GM18858 (cell line): Measurements from ENCODE around the gene TAS1R3.
A peak's percentile ranks its signal among the peaks of the same experiment; 100 is the strongest.

Experiments
- ATAC-seq: cut with Tn5 transposase; IDR thresholded peaks from one replicate; pipeline ENCODE4 v1.9.1; 2021; ENCODE audit not compliant: unreplicated experiment

Gene TAS1R3

DNA sequence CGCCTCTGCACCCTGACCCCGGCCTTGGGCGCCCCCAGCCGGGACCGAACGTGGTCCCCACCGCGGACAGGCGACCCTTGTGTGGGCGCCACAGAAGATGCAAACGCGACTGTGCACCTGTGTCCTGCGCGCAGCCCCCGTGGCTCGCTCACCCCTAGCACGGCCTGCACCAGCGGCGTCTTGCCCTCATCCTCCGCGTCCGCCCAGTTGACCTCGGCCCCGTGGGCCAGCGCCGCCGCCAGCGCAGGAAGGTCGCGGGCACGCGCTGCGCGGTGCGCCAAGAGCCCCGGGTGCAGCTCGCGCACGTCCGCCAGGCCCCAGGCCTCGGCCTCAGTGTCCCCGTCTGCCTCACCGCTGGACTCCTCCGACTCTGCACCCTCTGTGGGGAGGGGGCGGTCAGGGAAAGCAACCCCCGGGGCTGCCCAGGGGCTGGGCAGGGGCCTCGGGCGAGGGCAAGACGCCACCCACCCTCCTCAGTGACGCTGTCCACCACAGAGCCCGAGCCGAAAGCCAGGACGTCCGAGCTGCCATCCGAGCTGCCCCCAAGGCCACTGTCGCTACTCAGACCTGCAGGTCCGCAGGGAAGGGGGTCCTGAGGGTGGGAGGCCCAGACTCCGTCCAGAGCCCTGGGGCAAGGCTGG lies 36.7 kb upstream of the TAS1R3 start:
- ATAC-seq, result no peak

DNA sequence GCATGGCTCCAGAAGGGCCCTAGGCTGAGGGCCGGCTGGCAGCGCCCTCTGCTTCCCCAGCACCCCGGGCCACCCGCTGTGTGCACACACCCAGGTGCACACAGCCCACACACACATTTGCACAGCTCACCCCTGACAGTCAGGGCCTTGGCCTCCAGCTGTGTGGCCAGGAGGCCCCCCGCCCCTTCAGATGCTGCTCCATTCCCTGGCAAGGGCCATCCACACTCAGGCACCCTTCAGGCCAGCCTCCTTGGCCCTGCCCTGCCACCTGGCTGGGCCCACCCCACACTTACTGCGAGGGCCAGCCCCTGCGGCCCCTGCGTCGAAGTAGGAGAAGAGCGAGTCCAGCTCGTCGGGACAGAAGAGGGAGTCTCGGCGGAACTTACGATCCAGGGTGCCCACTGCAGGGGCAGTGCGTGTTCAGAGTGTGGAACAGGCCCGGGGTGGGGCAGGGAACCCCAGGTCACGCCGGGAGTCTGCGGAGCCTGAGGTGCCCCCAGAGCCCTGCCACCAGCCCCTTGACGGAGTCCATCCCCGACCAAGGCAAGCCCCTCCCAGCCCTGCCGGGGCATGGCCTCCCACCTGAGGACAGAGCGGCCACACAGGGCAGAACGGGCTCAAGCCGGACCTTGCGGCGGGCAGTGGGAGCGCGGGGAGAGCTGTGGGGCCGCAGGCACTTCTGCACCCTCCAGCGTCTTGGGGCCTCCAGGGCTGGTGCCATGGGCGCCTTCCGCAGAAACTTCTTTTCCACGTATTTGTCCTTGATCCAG lies 35.7 kb upstream of the TAS1R3 start:
- no peak for ATAC-seq

DNA sequence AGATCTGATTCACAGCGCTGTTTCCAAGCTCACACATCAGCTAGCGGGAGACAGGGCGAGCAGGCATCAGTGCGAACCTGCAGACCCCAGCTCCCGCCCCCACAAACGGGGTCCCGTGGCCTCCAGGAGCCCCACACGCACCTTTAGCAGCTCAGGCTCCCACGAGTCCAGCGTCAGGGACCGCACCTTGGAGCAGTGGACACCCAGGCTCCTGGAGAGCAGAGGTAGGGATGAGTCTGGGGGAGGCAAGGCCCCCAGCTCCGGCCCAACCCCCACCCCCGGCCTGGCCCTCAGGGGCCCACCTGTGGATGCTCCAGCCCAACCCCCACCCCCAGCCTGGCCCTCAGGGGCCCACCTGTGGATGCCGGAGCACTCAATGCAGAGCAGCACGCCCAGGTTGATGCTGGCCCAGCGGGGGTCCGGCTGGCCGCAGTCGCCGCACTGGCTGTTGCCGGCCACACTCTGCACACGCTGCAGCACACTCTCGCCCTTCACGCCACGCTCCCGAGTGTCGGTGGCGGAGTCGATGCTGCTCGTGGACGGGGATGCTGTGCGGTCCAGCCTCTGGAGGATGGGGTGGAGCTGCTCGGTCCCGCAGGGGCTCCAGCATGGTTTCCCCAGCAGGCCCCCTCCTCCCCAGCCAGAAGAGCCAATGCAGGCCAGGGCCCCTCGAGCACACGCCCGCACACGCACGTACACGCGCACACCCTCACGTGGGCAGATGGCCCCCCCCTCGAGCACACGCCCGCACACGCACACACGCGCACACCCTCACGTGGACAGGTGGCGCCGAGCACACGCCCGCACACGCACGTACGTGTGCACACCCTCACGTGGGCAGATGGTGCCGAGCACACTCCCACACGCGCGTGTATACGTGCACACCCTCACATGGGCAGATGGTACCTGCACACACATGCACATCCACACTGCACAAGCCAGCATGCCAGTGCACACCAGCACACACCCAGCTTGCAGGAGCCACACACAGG lies 34.7 kb upstream of the TAS1R3 start:
- no peak for ATAC-seq

DNA sequence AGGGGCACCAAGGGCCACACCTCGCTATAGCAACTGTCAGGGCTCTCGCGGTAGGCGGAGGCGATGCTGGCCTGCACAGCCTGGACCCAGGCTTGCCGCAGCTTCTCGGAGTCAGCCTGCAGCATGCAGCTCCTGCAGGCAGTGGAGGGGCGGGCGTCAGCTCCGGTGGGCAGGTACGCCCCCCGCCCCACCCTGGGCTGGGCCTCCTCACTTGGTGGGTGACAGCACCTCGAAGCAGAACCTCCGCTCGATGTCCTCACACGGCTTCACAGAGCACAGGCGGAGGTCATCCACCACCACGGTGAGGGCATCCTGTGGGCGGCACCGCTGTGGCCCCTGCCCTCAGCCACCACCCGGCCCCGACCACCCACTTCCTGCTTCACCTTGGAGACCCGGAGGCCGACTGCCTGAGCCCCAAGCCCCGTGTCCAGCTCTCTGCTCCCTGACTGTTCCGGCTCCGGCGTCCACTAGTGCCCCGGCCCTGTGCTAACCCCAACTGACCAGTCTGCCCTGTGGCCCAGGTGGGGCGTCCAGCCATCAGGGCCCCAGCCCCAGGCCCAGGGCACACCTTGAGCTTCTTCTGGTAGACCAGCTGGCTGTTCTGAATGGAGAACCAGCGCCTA lies 33.2 kb upstream of the TAS1R3 start:
- ATAC-seq, result no peak

DNA sequence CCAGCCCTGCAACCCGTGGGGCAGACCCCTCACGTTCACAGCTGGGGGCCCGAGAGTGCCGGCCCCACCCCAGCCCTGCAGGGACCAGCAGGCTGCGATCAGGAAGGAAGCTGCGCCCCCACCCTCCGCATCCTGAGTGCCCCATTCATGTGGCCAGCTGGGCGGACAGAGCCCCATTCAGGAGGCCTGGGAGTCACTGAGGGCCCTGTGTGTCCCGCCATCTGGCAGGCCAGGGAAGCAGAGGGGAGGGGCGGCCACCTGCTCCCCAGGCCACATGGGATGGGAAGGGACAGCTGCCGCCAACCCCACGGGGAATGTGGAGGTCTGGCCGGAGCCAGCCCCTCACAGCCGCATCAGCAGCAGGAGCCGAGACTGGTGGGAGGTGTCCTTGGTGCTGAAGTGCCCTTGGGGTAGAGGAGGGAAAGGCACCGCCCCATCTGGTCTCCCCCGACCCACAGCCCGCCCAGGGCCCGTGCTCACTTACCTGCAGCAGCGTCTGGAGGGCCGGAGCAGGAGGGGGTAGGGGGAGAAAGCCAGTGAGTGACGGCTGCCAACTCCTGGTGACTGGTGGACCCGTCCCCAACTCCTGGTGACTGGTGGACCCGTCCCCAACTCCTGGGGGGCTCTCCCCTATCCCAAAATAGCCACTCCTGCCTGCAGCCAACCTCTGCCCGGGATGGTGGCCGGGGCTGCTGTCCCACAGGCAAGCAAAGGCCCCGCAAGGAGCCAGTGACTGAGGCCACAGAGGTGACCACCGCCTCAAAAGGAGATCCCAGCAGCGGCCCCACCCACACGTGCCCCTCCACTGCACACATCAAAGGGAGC lies 32.0 kb upstream of the TAS1R3 start:
- no peak for ATAC-seq

DNA sequence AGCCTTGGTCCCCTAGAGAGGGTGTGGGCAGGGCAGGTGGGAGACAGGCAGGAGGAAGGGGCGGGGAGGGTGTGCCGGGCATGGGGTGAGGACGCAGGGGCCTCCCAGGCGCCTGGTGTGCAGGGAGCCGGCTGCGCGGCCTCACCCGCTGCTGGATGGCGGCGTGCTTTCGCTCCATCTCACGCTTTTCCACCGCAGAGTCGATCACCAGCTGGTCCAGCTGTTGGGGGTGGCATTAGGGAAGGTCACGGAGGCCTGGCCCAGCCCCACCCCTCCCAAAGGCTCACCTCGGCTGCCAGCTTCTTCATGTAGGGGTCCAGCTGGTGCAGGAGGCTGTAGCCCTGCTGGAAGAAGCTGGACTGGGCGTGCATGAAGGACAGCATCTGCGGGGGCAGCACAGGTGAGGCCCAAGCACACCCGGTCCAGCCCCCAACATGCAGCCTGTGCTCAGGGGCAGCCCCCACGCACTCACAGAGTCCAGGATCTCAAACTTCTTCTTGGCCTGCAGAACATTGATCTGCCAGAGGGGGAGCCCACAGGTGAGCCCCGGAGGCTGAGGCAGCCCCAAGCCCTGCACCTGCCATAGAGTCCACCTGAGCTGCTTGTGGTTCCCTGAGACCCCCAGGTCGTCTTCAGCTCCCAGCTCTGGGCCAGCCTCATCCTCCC lies 31.3 kb upstream of the TAS1R3 start:
- ATAC-seq, result no peak

DNA sequence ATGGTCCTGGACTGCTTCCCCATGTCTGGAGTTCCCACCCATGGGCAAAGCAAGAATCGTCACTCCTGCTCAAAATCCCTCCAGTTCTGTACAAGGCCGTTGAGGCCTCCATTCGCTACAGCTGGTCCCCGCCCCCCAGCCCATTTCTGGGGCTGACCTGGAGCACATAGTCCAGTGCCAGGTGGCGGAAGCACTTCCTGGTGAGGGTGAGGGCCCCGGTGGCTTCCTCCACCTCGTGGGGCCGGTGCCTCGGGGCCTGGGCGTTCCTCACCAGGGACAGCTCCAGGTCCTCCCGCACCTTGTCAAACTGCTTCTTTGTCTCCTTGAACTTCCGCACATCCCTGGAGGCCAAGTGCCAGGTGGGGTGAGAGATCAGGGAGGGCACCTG lies 30.7 kb upstream of the TAS1R3 start:
- no peak for ATAC-seq

DNA sequence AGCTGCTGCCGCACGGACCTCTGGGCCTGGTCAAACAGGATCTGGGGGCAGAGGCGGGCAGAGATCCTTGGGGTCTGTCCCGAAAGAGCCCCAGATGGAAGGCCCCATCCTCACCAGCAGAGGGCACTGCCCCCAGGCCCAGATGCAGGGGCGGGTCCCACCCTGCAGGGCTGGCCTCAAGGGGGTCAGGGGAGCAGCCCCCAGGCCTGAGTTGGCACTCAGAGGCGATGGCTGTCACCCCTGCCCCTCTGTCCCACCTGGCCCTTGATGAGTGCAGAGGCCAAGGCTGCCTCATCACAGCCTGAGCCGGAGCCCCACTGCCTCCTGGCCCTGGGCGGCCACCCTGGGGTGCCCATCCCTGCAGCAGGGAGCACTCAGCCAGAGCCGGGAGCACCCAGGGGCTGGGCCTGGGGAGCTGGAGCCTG lies 29.1 kb upstream of the TAS1R3 start:
- no peak for ATAC-seq

DNA sequence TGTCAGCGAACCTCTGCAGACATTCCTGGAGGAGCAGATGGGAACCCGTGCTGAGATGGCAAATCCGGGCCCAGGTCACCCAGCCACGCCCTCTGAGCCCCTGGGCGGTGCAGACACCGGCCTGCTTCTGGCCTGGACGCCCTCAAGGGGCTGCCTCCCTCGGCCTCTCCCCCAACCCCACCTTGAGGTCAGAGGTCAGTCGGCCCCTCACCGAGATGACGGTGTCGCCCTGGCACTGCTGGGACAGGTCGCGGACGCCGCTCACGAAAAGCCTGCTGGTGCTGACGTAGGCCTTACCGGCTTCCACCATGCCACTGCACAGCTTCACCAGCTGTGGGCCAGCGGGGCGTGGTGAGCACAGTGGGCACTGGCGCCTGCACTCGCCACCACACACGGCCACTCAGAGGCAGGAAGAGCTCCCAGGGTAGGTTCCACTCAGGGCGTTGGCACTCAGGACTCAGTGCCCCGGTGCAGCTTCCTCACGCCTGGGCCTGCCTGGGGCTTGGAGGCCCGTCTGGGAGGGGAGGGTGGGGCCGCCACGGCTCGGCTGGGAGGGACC lies 28.1 kb upstream of the TAS1R3 start:
- no peak for ATAC-seq

DNA sequence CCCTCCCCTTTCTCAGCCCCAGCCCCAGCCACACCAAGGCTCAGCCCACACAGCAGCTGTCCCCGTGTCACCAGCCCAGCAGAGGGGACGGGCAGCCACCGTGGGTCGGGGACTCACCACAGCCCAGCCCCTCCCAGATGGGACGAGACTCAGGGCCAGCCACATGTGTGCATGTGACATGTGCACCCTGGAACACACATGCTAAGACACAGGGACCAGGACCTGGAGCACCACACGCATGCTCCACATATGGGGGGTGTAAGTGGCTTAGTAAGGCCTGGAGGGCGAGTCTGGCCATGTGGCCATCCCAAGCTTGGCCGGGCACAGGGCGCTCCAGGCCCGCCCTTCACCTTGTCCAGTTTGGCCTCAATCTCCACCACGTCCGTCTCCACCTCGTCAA lies 27.3 kb upstream of the TAS1R3 start:
- ATAC-seq, result no peak

DNA sequence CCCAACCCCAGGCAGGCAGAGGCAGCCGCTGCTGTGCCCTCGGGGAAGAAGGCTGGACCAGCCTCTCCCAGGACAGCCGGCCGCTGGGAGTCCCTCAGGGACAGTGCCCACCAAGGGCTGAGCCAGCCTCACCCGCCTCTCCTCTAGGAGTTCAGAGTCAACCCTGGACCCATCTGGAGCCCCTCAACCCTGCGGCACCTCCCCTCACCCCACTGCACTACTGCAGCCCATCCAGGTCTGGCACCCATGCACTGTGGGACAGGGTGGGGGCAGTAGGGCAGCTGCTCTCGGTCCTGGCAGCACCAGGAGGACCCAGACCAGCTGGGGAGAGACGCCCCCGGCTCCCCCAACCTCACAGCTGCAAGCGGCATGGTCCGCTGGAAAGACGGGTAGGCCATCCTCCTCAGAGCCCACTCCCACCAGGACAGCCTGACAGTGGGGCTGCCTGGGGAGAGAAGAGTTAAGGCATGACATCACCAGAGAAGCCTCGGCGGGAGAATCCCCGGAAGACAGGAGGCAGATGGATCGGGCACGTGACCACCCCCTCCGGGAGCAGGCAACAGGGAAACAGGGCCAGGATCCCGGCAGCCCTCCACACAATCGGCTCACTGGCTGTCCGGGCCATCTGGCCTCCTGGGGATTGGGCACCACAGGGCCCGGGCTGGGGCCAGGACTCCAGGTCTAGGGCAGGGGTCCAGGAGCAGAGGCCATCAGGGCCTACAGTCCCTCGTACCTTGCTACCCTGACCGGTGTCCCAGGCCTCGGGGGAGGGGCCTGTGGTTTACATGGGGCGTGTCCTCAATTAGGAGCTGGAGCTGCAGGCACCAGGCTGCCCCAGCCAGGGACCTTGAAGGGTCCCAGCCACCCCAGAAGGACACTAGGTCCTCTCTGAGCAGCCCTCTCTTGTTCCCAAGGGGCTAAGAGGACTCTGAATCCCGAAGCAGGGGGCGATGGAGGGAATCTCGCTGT lies 26.5 kb upstream of the TAS1R3 start:
- ATAC-seq, result no peak

DNA sequence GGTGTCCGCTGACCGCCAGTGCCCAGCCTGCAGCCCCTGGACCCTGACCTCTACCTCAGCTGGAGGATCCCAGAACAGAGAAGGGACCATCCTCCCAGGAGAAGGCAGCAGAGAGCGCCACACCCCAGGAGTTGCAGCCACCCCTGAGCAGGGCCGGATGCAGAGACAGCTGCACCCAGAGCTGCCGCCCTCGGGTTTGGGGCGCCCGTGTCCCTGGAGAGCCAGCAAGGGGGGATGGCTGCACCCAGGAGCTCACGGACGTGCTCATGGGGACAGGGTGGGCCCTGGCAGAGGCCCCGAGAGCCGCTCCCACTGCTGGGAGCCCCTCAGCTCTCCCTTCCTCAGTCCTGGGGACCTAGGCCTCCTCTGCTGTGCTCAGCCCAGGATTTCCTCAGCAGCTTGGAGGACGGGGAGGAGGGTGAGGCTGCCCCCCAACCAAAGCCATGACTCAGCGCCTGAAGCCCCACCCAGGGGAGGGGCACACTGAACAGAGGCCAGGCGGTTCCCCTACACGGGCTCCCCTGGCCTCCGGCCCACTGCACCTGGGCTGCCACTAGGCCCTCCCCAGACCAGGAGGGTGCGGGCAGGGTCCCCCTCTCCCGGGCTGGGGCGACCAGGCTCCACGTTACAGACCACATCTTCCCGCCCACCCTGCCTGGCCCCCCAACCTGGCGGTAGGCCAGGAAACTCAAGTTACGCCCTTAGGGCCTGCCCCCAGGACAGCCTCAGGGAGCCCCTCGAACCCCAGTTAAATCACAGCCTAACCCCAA lies 25.6 kb upstream of the TAS1R3 start:
- ATAC-seq, result no peak

DNA sequence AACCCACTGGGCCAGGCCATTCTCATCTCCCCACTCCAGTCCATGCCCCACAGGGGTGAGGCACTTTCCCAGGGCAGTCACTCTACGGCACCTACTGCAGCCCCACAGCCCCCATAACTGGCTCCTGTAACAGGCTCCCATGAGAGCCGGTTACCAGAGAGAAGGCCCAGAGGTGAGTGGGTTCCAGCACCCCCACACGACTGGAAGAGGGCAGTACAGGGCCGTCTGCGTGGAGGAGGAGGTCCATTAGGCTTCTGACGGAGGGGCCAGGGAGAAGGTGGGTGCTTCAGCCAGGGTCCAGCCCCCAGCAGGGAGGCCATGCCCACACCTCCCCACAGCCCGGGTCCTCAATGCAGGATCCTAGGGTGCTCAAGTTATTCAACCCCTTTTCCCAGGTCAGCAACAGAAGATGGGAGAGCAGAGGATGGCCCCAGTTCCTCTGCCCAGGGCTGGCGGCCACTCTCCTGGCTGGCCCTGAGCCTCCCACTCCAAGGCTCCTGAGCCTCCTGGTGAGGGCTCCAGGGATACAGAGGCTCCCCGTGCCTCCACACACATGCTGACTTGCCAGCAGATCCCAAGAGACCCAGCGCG lies 24.9 kb upstream of the TAS1R3 start:
- ATAC-seq, result no peak

DNA sequence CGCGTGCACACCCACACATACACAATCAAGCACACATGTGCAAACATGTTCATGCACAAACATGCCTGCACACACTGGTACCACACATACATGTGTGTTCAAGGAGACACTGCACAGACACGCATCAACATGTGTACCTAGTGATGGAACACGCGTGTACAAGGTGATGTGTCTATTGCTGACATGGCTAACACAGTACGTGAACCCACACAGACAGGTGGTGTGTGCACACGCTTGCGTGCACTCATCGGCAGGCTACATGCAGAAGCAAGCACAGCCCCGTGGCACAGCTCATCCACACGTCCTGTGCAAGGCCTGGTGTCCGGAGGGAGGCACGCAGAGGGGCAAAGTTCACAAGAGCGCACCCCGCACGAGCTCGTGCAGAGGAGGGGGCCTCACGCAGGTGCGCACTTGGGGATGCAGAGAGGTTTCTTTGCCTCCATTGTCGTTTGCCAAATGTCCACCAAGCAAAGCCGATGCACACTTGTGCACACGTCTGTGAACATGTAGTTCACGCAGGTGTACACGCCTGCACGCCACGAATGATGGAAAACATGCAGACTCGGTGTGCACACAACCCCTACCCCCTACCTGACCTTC lies 24.3 kb upstream of the TAS1R3 start:
- ATAC-seq, result no peak

DNA sequence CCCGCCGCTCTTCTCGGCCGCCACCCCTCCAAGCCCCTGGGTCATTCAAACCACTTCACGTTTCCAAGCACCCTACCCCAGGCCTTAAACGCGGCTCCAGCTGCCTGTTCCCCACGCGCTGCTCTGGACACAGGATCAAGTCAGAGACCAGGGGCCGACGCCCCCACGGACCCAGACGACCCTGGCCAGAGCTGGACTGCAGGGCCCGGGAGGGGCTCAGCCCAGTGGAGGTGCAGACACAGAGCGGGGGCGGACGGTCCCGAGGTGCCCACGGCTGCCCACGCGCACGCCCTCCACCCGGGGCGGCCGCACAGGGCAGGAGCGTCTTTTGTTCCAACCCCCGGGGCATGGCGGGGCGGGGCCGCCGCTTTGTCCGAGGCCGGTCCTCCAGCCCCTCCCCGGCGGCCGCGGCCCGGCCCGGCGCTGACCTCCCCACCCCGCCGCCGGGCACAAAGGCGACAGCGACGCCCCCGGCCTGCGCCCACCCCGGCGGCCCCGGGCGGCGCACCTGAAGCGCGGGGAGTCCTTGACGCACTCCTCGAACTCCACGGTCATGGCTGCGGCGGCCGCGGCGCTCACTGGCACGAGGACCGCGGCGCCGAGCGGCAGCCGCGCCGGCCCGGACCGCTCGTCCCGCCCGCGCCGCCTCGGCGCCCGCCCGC lies 23.7 kb upstream of the TAS1R3 start:
- peak; percentile 13 for ATAC-seq
